ENCODE data around the gene KSR2.

Gene KSR2

DNA sequence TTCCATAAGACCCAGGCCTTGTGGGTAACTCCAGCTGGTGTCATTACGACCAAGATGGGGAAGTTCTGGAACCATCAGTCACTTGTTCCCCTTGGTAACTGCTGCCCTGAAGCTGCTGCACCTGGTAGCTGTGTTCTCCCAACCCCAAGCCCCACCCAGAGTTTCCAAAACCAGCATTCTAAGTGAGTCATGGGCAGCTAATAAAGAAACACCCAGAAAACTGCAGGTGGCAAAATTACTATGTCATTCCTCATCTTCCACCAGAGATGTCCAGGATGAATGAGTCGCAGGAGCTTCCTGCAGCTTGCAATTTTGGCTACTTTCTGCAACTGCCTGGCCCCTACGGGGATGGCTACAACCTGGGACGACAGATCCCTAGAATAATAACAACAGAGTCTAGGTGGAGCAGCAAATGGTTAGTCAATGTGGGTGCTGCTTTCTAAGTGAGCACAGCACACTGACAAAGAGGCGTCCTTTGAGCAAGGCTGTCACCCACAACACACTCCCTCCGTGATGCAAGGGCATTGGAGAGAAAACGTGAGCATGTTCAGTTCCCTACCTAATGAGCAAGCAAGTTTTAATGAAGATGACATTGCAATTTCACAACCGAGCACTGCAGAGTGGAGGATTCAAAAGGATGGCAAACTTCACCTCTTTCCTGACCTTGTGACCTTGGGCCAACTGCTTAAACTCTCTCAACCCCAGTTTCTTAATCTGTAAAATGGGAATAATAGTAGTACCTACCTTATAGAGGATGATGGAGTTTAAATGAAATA, 306.0 kb downstream of the KSR2 start:
- Histone ChIP-seq H3K4me2 (ENCODE audit: low read length) (no peak overlapping the region), H3K36me3 (ENCODE audit: control insufficient read depth, low read length) (no peaks in the 10 kb centered on the region), H3K9me3 (ENCODE audit: control insufficient read depth, insufficient read depth, low read length) (no peaks in the 10 kb centered on the region), H3K9me2 (replicated peaks; ENCODE audit: control insufficient read depth, low read length) (no peaks in the 10 kb centered on the region), H3K79me2 (ENCODE audit: control insufficient read depth, low read length) (no peaks in the 10 kb centered on the region), H3K27me3 (ENCODE audit: control insufficient read depth, low read length) (0 out of 2 replicates have a peak, but pooled peaks cover 6% of the 10 kb centered on the region), H3K27ac (ENCODE audit: low read depth, low read length) (no peak overlapping the region), H3F3A (ENCODE audit: control insufficient read depth, insufficient read depth) (no peaks in the 10 kb centered on the region), H3K4me3 (ENCODE audit: low read length) (no peak overlapping the region), H3K4me1 (ENCODE audit: control insufficient read depth, low read length) (no peaks in the 10 kb centered on the region), H4K20me1 (ENCODE audit: control insufficient read depth, insufficient read depth, low read depth, low read length) (no peaks in the 10 kb centered on the region)
- TF ChIP-seq, protein P1, sequence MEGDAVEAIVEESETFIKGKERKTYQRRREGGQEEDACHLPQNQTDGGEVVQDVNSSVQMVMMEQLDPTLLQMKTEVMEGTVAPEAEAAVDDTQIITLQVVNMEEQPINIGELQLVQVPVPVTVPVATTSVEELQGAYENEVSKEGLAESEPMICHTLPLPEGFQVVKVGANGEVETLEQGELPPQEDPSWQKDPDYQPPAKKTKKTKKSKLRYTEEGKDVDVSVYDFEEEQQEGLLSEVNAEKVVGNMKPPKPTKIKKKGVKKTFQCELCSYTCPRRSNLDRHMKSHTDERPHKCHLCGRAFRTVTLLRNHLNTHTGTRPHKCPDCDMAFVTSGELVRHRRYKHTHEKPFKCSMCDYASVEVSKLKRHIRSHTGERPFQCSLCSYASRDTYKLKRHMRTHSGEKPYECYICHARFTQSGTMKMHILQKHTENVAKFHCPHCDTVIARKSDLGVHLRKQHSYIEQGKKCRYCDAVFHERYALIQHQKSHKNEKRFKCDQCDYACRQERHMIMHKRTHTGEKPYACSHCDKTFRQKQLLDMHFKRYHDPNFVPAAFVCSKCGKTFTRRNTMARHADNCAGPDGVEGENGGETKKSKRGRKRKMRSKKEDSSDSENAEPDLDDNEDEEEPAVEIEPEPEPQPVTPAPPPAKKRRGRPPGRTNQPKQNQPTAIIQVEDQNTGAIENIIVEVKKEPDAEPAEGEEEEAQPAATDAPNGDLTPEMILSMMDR (IDR thresholded peaks at IDR 0.05; ENCODE audit: low read depth, low read length, poor library complexity, severe bottlenecking) = no peak
- TF ChIP-seq EZH2phosphoT487 (IDR thresholded peaks at IDR 0.05; ENCODE audit: borderline replicate concordance, low read length) = no peak

DNA sequence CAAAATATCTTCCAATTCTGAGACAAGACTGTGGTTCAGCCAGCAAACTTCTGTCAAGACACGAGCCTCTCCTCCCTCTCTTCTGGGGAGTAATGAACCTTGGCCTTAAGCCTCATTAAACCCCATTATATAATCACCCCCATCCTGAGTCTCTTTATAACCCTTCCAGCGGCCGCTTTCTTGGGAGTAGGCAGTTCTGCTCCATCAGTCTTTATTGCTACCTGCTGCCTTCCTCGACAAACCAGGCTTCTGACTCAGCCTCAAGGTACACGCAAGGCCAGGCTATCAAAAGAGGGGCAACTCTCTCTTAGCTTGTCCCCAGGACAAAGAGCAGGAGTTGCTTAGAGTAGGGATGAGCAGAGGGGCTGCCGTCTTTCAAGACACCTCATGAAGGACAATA, 306.6 kb downstream of the KSR2 start:
- H3K79me2 ChIP-seq (ENCODE audit: control insufficient read depth, low read length) = no peaks in the 10 kb centered on the region
- no peak overlapping the region for H3K4me3 ChIP-seq (ENCODE audit: low read length)
- H3K27ac ChIP-seq (ENCODE audit: low read depth, low read length) = no peak overlapping the region
- TF ChIP-seq, protein P1 (IDR thresholded peaks at IDR 0.05; ENCODE audit: low read depth, low read length, poor library complexity, severe bottlenecking) = no peak
- TF ChIP-seq EZH2phosphoT487 (IDR thresholded peaks at IDR 0.05; ENCODE audit: borderline replicate concordance, low read length) = no peak
- H3K4me1 ChIP-seq (ENCODE audit: control insufficient read depth, low read length) = no peaks in the 10 kb centered on the region
- no peaks in the 10 kb centered on the region for H3K36me3 ChIP-seq (ENCODE audit: control insufficient read depth, low read length)
- 0 out of 2 replicates have a peak, but pooled peaks cover 6% of the 10 kb centered on the region for H3K27me3 ChIP-seq (ENCODE audit: control insufficient read depth, low read length)
- no peaks in the 10 kb centered on the region for H3K9me3 ChIP-seq (ENCODE audit: control insufficient read depth, insufficient read depth, low read length)
- H3K4me2 ChIP-seq (ENCODE audit: low read length) = no peak overlapping the region
- H3K9me2 ChIP-seq (replicated peaks; ENCODE audit: control insufficient read depth, low read length) = no peaks in the 10 kb centered on the region
- H4K20me1 ChIP-seq (ENCODE audit: control insufficient read depth, insufficient read depth, low read depth, low read length) = no peaks in the 10 kb centered on the region
- no peaks in the 10 kb centered on the region for H3F3A ChIP-seq (ENCODE audit: control insufficient read depth, insufficient read depth)

DNA sequence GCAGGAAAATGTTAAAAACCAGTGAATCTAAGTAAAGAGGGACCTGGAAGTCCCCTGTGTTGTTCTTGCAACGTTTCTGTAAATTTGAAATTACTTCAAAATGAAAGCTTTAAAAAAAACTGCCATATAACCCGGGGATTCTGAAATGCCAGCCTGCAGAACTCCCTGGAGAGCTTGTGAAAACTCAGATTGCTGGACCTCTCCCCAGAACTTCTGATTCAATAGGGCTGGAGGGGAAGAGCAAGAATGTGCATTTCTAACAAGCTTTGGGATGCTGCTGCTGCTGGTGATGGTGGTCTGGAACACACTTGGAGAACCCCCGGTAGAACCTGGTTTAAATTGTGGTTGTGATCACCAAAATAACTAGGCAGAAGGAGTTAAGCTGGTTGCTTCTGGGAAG, 307.3 kb downstream of the KSR2 start:
- H3K36me3 ChIP-seq (ENCODE audit: control insufficient read depth, low read length) = no peaks in the 10 kb centered on the region
- no peaks in the 10 kb centered on the region for H3K79me2 ChIP-seq (ENCODE audit: control insufficient read depth, low read length)
- no peaks in the 10 kb centered on the region for H4K20me1 ChIP-seq (ENCODE audit: control insufficient read depth, insufficient read depth, low read depth, low read length)
- 0 out of 2 replicates have a peak, but pooled peaks cover 6% of the 10 kb centered on the region for H3K27me3 ChIP-seq (ENCODE audit: control insufficient read depth, low read length)
- H3K4me1 ChIP-seq (ENCODE audit: control insufficient read depth, low read length) = no peaks in the 10 kb centered on the region
- no peak overlapping the region for H3K4me3 ChIP-seq (ENCODE audit: low read length)
- H3K9me3 ChIP-seq (ENCODE audit: control insufficient read depth, insufficient read depth, low read length) = no peaks in the 10 kb centered on the region
- H3F3A ChIP-seq (ENCODE audit: control insufficient read depth, insufficient read depth) = no peaks in the 10 kb centered on the region
- no peak overlapping the region for H3K4me2 ChIP-seq (ENCODE audit: low read length)
- no peaks in the 10 kb centered on the region for H3K9me2 ChIP-seq (replicated peaks; ENCODE audit: control insufficient read depth, low read length)
- TF ChIP-seq EZH2phosphoT487 (IDR thresholded peaks at IDR 0.05; ENCODE audit: borderline replicate concordance, low read length) = no peak
- TF ChIP-seq, protein P1 (IDR thresholded peaks at IDR 0.05; ENCODE audit: low read depth, low read length, poor library complexity, severe bottlenecking) = no peak
- H3K27ac ChIP-seq (ENCODE audit: low read depth, low read length) = no peak overlapping the region
